Thoracic aorta (tissue), 2 donors: Measurements from ENCODE around the gene ZC3H7A. TPM values are rescaled to one million over a fixed set of nuclear protein-coding genes. Genes with fewer than 3 reads are reported as not detected.

ENCODE experiments used
- ATAC-seq: fragments of 150-250 bp; one replicate; pipeline ENCODE4 v1.8.0; 2017; ENCODE audit warnings: low read depth; ENCODE audit not compliant: insufficient number of reproducible peaks, low FRiP score
- DNase-seq: peaks from one replicate; pipeline ENCODE4 v3.0.0-alpha.2; 2020; ENCODE audit warnings: low spot score
- H3K27ac ChIP-seq, 2 donors: fragments of 200-600 bp; sonication (generic); 1 replicate in 1 of 2; 2 replicates in 1 of 2; pipeline ENCODE4 v1.5.1; 2016; ENCODE audit warnings: mild to moderate bottlenecking in 2 of 2, moderate library complexity in 2 of 2
- H3K27me3 ChIP-seq: fragments of 200-600 bp; sonication (generic); replicated peaks from 2 replicates; pipeline ENCODE4 v1.6.0; 2016; ENCODE audit warnings: mild to moderate bottlenecking; ENCODE audit not compliant: insufficient read depth
- H3K36me3 ChIP-seq: fragments of 200-600 bp; sonication (generic); one replicate; pipeline ENCODE4 v1.5.1; 2016
- H3K4me1 ChIP-seq, 2 donors: fragments of 200-600 bp; sonication (generic); 1 replicate in 1 of 2; 2 replicates in 1 of 2; pipeline versions ENCODE4 v1.5.1 to v1.6.0; 2016; ENCODE audit warnings: low read depth in 2 of 2, mild to moderate bottlenecking in 1 of 2; ENCODE audit not compliant: control insufficient read depth in 1 of 2
- H3K4me3 ChIP-seq: fragments of 200-600 bp; sonication (generic); 2 replicates; pipeline ENCODE4 v1.5.1; 2016; ENCODE audit warnings: mild to moderate bottlenecking
- H3K9me3 ChIP-seq: fragments of 200-600 bp; sonication (generic); 2 replicates; pipeline ENCODE4 v1.5.1; 2016
- CTCF ChIP-seq: fragments of 200-600 bp; sonication (generic); IDR thresholded peaks from one replicate; pipeline ENCODE4 v1.5.1; 2019; ENCODE audit warnings: antibody characterized with exemption
- total RNA-seq, 2 donors: library from RNA; depleted of rRNA; stranded (reverse); fragments of >200 nt; gene quantifications; one replicate each; pipeline versions ENCODE4 v1.1.0 to v1.2.3, GENCODE V29; 2016

Gene ZC3H7A
- total RNA-seq, 2 donors from 2014 or later: 47.8 to 86.1 TPM

GRCh38 chr16:11715246-11715947, 81.7 kb downstream of the ZC3H7A start:
- TF ChIP-seq CTCF: no peak
- H3K9me3 ChIP-seq: no peaks in the 10 kb centered on the region
- peaks cover 7% of the 10 kb centered on the region for H3K36me3 ChIP-seq
- H3K4me3 ChIP-seq: no peak overlapping the region
- ATAC-seq (no peak), DNase-seq (no peak)
- H3K27me3 ChIP-seq: no peaks in the 10 kb centered on the region
- peaks cover 0 to 5% of the 10 kb centered on the region in 2 donors for H3K4me1 ChIP-seq
- no peak overlapping the region for H3K27ac ChIP-seq

- Histone ChIP-seq H3K4me1 (peaks cover 0 to 5% of the 10 kb centered on the region in 2 donors), H3K9me3 (no peaks in the 10 kb centered on the region), H3K27me3 (no peaks in the 10 kb centered on the region), H3K27ac (no peak overlapping the region), H3K36me3 (peaks cover 11% of the 10 kb centered on the region), H3K4me3 (no peak overlapping the region)
- DNase-seq: no peak
- ATAC-seq: no peak
- TF ChIP-seq CTCF: no peak
Measured at GRCh38 chr16:11712122-11712521, 84.9 kb downstream of the ZC3H7A start.

GRCh38 chr16:11711662-11712061, 85.4 kb downstream of the ZC3H7A start:
- Histone ChIP-seq H3K27me3 (no peaks in the 10 kb centered on the region), H3K4me3 (no peak overlapping the region), H3K9me3 (no peaks in the 10 kb centered on the region), H3K4me1 (peaks cover 0 to 4% of the 10 kb centered on the region in 2 donors), H3K36me3 (peaks cover 11% of the 10 kb centered on the region), H3K27ac (no peak overlapping the region)
- ATAC-seq (no peak), DNase-seq (no peak)
- no peak for TF ChIP-seq CTCF

GRCh38 chr16:11708421-11708820, 88.6 kb downstream of the ZC3H7A start:
- Histone ChIP-seq H3K4me3 (no peak overlapping the region), H3K9me3 (no peaks in the 10 kb centered on the region), H3K4me1 (peaks cover 2 to 13% of the 10 kb centered on the region in 2 donors), H3K27ac (no peak overlapping the region), H3K27me3 (no peaks in the 10 kb centered on the region), H3K36me3 (peaks cover 11% of the 10 kb centered on the region)
- ATAC-seq: no peak
- DNase-seq: no peak
- TF ChIP-seq CTCF: no peak

GRCh38 chr16:11707679-11708197, 89.3 kb downstream of the ZC3H7A start:
- no peak for TF ChIP-seq CTCF
- H3K27me3 ChIP-seq: no peaks in the 10 kb centered on the region
- no peaks in the 10 kb centered on the region for H3K9me3 ChIP-seq
- H3K4me1 ChIP-seq: peaks cover 2 to 13% of the 10 kb centered on the region in 2 donors
- no peak overlapping the region for H3K27ac ChIP-seq
- ATAC-seq (no peak), DNase-seq (no peak)
- peaks cover 11% of the 10 kb centered on the region for H3K36me3 ChIP-seq
- H3K4me3 ChIP-seq: no peak overlapping the region
